ENCODE results near the gene ALDH3B1. TPM values are rescaled to one million over a fixed set of nuclear protein-coding genes. Genes with fewer than 3 reads are reported as not detected.

The ALDH3B1 gene
- total and polyA plus RNA-seq, 7 donors: 0.83 to 3.3 (median 1.8) TPM

DNA sequence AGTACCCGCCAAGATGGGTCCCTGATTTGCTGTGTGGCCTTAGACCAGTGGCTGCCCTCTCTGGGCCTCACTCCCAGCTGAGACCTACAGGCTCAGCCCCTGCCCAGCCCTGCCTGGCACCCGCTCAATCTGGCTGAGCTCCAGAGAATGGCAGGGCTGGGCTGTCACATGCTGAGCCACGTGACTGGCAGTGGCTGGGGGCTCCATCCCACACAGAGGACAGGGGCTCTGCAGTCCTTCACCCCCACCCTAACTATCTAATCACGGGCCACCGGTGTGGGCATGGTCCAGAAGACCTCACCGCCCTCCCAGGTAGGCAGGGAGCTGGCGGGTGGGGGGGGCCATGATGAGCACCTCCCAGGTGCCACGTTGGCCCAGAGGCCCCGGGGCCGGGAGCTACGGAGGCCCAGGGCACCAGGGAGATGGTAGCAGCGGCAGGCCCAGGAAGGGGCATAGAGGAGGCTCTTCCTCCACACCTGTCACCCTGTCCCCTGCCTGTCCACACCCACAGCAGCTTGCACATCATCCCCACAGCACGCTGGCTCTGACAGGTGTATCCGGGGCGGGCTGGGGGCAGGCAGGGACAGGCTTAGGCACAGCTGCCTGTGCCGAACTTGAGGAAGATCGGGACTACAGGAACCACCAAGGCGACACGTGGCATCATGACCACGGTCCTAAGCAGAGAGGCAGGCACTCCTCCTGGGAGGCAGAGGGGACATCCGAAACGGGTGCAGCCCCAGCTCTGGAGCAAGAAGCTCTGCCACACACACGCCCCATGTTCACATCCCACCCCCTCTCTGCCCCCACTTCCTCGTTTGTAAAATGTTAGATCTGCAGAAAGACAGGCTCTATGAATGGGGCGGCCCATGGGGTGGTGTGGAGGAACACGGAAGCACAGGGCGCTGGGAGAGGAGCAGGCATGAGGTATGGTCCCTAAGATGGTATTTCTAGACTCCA, 1.5 kb upstream of the ALDH3B1 start:
- DNase-seq (no peak), ATAC-seq (no peak)
- Histone ChIP-seq H3K27me3 (ENCODE audit: insufficient read depth in 3 of 3, low read length in 2 of 3) (peaks cover 0 to under 1% (median 0%) of the 10 kb centered on the region in 3 donors), H3K36me3 (ENCODE audit: insufficient read depth in 1 of 2, low read depth in 1 of 2) (no peaks in the 10 kb centered on the region), H3K27ac (peak overlapping the region; percentile 81), H3K9me3 (no peaks in the 10 kb centered on the region), H3K4me3 (no peak overlapping the region), H3K4me1 (peaks cover 16% of the 10 kb centered on the region)
- intact Hi-C loops (cut with DNase I): no loop called here
- WGBS, 3 donors: 44 to 67% (median 50%) methylated on average over 27 of the region's 27 CpGs
- TF ChIP-seq, protein P1, sequence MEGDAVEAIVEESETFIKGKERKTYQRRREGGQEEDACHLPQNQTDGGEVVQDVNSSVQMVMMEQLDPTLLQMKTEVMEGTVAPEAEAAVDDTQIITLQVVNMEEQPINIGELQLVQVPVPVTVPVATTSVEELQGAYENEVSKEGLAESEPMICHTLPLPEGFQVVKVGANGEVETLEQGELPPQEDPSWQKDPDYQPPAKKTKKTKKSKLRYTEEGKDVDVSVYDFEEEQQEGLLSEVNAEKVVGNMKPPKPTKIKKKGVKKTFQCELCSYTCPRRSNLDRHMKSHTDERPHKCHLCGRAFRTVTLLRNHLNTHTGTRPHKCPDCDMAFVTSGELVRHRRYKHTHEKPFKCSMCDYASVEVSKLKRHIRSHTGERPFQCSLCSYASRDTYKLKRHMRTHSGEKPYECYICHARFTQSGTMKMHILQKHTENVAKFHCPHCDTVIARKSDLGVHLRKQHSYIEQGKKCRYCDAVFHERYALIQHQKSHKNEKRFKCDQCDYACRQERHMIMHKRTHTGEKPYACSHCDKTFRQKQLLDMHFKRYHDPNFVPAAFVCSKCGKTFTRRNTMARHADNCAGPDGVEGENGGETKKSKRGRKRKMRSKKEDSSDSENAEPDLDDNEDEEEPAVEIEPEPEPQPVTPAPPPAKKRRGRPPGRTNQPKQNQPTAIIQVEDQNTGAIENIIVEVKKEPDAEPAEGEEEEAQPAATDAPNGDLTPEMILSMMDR (IDR thresholded peaks at IDR 0.05): no peak

DNA sequence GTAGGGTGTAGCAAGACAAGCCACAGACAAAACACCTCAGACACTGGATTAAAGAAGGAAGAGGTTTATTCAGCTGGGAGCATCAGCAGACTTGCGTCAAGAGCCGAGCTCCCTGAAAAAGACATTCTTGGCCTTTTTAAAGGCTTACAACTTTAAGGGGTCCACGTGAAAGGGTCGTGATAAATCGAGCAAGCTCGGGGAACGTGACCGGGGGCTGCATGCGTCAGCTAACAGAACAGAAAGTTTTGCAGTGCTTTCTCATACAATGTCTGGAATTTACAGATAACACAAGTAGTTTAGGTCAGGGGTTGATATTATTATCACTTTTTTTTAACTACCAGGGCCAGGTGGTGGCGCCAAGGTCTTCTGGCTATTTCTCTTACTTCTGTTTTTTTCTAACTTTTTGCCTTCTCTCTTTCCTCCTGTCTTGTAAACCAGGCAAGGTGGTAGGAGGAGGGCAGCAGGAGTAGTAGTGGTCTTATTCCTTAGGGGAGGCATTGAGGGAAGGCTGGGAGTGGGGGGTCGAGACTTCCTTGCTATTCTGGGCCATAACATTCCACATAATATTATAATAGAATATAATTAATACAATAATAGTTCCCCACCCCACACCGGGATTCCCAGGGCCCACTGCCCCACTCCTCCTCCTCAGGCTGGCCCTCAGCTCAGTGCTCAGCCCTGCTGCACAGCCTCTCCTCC, 587 bp upstream of the ALDH3B1 start:
- 64 to 66% (median 66%) methylated on average over 12 of the region's 12 CpGs for WGBS, 3 donors
- no peaks in the 10 kb centered on the region for H3K9me3 ChIP-seq
- peak overlapping the region; percentile 57 for H3K4me3 ChIP-seq
- intact Hi-C loops (cut with DNase I): no loop called here
- H3K4me1 ChIP-seq: peaks cover 16% of the 10 kb centered on the region
- peak overlapping the region; percentile 81 for H3K27ac ChIP-seq
- TF ChIP-seq, protein P1 (IDR thresholded peaks at IDR 0.05): no peak
- ATAC-seq (no peak), DNase-seq (no peak)
- no peaks in the 10 kb centered on the region for H3K36me3 ChIP-seq (ENCODE audit: insufficient read depth in 1 of 2, low read depth in 1 of 2)
- H3K27me3 ChIP-seq (ENCODE audit: insufficient read depth in 3 of 3, low read length in 2 of 3): no peaks in the 10 kb centered on the region

DNA sequence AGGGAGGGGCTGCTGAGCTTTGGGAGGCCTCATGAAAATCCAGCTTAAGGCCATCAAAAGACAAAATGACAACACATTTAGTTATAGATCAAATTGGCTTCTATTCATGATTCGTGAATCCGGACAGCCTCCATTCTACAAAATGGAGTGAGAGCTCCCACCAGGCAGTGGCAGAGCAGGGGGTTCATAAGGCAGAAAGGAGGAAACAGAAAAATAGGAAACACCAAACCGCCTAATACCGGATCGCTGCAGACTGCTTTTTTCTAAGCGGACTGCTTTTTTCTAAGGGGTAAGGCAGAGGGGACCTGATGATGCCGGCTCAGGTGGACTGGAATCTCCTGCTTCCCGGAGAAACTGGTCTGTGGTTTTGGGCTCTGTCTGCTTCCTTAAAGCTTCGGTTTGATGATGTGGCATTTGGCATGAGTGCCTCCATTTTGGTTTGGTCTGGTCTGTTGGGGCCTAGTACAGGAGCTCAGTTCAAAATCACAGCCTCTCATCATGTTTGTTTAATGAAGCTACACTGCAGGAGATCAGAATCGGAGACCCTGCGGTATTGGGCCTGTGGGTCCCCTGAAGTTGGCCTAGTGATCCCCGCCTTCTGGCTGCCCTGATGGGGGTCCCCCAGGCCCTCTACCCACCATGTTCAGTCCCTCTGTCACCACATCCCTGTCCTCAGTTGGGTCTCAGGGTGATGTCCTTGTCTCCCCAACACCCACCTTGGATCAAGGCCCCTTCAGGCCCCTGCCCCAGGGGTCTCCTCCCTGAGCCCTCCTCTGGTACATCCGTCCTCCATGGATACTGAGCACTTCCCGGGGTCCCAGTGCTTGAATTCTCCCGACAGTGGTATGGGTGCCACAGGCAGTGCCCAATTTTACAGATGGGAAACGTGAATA, 1.2 kb downstream of the ALDH3B1 start:
- Histone ChIP-seq H3K36me3 (ENCODE audit: insufficient read depth in 1 of 2, low read depth in 1 of 2) (no peaks in the 10 kb centered on the region), H3K4me1 (peaks cover 16% of the 10 kb centered on the region), H3K27me3 (ENCODE audit: insufficient read depth in 3 of 3, low read length in 2 of 3) (no peaks in the 10 kb centered on the region), H3K9me3 (no peaks in the 10 kb centered on the region), H3K4me3 (peak overlapping the region; percentile 57), H3K27ac (peak overlapping the region; percentile 81)
- intact Hi-C loops (cut with DNase I): no loop called here
- TF ChIP-seq, protein P1 (IDR thresholded peaks at IDR 0.05): no peak
- 79 to 80% (median 80%) methylated on average over 16 of the region's 16 CpGs for WGBS, 3 donors
- DNase-seq (no peak), ATAC-seq (no peak)

DNA sequence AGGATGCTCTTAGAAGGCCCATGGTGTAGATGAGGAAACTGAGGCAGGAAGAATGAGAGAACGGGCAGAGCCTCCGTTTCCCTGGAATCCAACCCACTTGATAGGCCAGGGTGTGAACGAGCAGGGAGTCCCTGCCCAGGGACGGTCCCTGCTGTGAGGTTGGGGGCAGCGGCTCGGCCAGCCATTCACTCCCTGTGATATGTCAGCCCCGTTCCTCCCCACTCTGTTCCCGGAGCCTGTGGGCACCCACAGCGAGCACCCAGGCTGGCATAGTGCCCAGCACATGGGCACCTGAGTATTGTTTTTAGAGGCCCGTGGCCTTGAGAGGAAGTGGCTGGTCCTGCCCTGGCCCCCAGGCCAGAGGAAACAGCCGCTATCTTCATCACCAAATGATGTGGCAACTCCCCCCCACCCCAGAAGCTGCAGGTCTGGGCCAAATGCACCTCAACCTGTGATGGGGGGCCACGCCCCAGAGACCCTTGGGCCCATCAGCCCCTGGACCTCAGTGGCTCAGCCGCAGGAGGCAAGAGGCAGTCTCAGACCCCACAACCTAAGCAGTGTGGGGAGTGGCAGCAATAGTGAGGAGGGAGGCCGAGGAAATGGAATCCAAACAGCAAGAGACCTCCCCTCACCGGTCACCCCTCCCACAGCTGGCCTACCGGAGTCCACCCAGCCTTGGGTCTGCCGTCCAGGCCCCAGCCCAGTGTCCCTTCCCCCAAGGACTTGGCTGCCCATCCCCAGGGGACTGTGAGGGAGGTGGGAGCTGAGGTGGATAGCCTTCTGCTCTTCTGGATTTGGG, 2.1 kb downstream of the ALDH3B1 start:
- Histone ChIP-seq H3K27me3 (ENCODE audit: insufficient read depth in 3 of 3, low read length in 2 of 3) (no peaks in the 10 kb centered on the region), H3K27ac (no peak overlapping the region), H3K9me3 (no peaks in the 10 kb centered on the region), H3K36me3 (ENCODE audit: insufficient read depth in 1 of 2, low read depth in 1 of 2) (no peaks in the 10 kb centered on the region), H3K4me1 (peaks cover 16% of the 10 kb centered on the region), H3K4me3 (no peak overlapping the region)
- DNase-seq: no peak
- no peak for ATAC-seq
- TF ChIP-seq, protein P1 (IDR thresholded peaks at IDR 0.05): no peak
- intact Hi-C loops (cut with DNase I): no loop called here
- 85 to 89% (median 89%) methylated on average over 17 of the region's 17 CpGs for WGBS, 3 donors
